Nephron progenitor cell (in vitro differentiated cells): ENCODE results near the gene LPCAT1.
A peak's percentile ranks its signal among the peaks of the same experiment; 100 is the strongest.

Experiments used
- DNase-seq: peaks from one replicate; pipeline ENCODE4 v3.0.0; 2021
- H3K27ac Mint-ChIP-seq: 2 replicates; pipeline ENCODE4 v1.8.0; 2021; ENCODE audit warnings: mild to moderate bottlenecking, moderate library complexity, mixed read lengths
- H3K27me3 Mint-ChIP-seq: 2 replicates; pipeline ENCODE4 v1.8.0; 2021; ENCODE audit warnings: mild to moderate bottlenecking, low read depth, mixed read lengths; ENCODE audit not compliant: poor library complexity
- H3K36me3 Mint-ChIP-seq: 2 replicates; pipeline ENCODE4 v1.8.0; 2021; ENCODE audit warnings: low read depth, mixed read lengths
- H3K4me1 Mint-ChIP-seq: 2 replicates; pipeline ENCODE4 v1.8.0; 2021; ENCODE audit warnings: mixed read lengths
- H3K4me3 Mint-ChIP-seq: 2 replicates; pipeline ENCODE4 v1.8.0; 2021; ENCODE audit warnings: mild to moderate bottlenecking, moderate library complexity, mixed read lengths
- H3K9me3 Mint-ChIP-seq: 2 replicates; pipeline ENCODE4 v1.8.0; 2021; ENCODE audit warnings: mild to moderate bottlenecking, moderate library complexity, mixed read lengths
- CTCF ChIP-seq: fragments of 200-600 bp; sonication (generic); IDR thresholded peaks from 2 replicates; pipeline ENCODE4 v1.5.0; 2021; ENCODE audit warnings: antibody characterized with exemption

The LPCAT1 gene

DNA sequence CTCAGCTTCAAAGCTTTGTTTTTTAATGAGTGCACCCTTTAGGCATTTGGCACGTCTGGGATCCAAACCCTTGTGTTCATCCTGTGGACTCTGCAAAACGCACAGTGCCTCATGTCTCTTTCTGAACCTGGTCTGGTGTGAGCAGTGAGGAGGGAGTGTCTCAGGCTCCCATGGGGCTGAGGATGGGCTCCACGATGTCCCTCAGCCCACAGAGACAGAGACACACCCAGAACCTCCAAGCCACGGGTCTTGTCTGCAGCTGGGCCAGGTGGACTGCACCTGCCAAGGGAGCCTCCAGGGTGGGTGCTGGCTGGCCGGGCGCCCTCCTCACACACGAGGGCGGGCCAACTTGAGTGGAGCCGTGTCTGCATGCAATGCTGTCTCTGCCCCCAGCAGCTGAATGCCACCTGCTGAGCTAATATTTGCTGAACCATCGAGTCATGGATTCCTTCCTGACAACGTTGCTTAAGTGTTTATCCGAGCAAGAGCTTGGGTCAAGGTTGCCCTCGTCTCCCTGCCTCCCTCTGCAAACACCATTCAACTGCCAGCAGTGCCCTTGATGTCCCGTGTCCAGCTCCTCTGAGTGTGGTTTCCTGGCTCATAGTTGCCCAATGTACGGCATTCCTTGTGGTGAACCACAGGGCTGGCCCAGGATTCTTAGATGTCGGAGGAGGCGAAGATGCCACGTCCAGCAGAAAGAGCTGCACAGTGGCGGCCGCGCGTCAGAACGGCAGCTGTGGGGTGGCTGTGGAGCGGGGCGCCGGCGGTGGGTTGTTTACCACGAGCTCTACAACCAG lies 31.4 kb upstream of the LPCAT1 start:
- no peak overlapping the region for H3K27ac Mint-ChIP-seq
- peaks cover 11% of the 10 kb centered on the region for H3K27me3 Mint-ChIP-seq
- DNase-seq, result no peak
- no peak overlapping the region for H3K4me3 Mint-ChIP-seq
- peaks cover 11% of the 10 kb centered on the region for H3K4me1 Mint-ChIP-seq
- TF ChIP-seq CTCF, result no peak
- peaks cover 3% of the 10 kb centered on the region for H3K9me3 Mint-ChIP-seq
- no peaks in the 10 kb centered on the region for H3K36me3 Mint-ChIP-seq

GRCh38 chr5:1554410-1554967 lies 30.7 kb upstream of the LPCAT1 start:
- Mint-ChIP-seq H3K4me1 (peaks cover 11% of the 10 kb centered on the region), H3K27ac (no peak overlapping the region), H3K4me3 (no peak overlapping the region), H3K9me3 (no peaks in the 10 kb centered on the region), H3K36me3 (no peaks in the 10 kb centered on the region), H3K27me3 (peaks cover 12% of the 10 kb centered on the region)
- no peak for DNase-seq
- no peak for TF ChIP-seq CTCF

GRCh38 chr5:1553539-1554409 lies 30.0 kb upstream of the LPCAT1 start:
- Mint-ChIP-seq H3K4me1 (peaks cover 11% of the 10 kb centered on the region), H3K9me3 (no peaks in the 10 kb centered on the region), H3K27ac (no peak overlapping the region), H3K4me3 (no peak overlapping the region), H3K27me3 (peaks cover 8% of the 10 kb centered on the region), H3K36me3 (no peaks in the 10 kb centered on the region)
- no peak for TF ChIP-seq CTCF
- no peak for DNase-seq

DNA sequence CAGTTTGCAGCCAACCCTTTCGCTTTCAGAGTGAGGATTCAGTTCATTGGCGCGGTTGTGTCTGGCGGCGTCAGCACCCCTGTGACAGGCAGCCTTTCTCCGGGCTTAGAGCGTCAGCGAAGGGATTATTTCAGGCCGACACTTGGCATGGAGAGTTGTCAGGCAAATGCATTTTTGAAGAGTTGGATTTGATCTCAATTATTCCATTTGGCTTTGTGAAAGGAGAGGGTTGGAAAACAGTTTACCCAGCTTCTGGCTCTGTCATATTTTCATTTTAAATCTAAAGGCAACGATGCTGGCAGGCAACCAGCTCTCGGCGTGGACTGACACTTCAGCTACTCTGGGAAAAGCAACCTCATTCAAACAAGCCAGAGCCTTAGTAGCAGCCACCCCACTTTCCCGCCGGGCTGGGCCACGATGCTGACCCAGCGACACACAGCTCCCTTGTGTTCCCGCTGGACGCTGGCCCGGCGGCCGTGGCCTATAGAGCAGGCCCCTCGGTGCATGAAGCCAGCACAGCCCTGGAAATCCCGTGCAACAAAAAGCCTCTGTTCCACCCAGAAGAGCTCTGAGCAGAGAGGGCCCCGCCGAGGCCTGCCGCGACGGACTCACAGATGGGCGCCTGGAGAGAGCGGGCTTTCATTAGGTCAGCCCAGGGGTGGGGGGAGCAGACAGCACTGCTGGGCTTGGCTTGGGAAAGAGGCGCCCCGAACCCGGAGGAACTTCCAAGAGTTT lies 28.9 kb upstream of the LPCAT1 start:
- no peaks in the 10 kb centered on the region for H3K9me3 Mint-ChIP-seq
- no peak for DNase-seq
- H3K27me3 Mint-ChIP-seq, result peaks cover 10% of the 10 kb centered on the region
- H3K4me3 Mint-ChIP-seq, result no peak overlapping the region
- no peaks in the 10 kb centered on the region for H3K36me3 Mint-ChIP-seq
- peaks cover 11% of the 10 kb centered on the region for H3K4me1 Mint-ChIP-seq
- no peak overlapping the region for H3K27ac Mint-ChIP-seq
- no peak for TF ChIP-seq CTCF

DNA sequence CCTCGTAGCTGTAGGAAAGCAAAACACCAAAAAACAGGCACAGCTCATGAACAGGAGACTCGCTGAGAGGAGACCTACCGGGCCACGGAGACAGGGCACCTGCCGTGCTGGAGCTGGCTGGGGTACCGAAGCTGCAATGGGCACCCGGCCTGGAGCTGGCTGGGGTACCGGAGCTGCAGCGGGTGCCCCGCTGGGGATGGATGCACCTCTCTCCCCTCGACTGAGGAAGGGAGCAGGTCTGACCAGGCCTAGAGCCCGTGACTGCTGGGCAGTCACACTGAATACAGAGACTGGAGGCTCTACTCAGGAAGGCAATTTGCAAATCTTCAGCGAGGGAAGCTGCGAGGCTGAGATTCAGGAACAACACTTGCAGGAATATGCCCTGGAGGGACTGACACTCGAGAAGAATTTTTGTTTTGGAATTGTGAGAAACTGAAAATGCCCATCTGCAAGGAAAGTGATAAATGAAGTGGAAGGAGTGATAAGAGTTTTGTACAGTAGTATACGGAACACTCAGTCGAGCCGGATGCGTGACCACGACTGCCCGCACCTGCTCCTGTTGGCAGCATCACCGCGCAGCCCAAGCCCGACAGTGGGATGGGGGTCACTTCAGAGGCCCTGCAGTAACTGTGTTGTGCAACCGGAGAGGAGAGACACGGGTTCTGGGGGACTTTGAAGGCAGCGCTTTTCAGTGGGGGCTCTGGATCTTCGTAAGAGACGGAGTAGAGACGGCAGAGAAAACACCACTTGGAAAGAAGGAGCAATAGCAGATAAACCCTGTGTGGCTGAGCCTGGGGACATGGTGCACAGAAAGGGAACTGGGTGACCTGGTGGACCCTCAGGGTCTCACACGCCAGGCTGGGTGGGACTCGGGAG lies 27.9 kb upstream of the LPCAT1 start:
- Mint-ChIP-seq H3K27ac (peak overlapping the region; percentile 72), H3K4me3 (no peak overlapping the region), H3K36me3 (no peaks in the 10 kb centered on the region), H3K9me3 (no peaks in the 10 kb centered on the region), H3K4me1 (peaks cover 11% of the 10 kb centered on the region), H3K27me3 (peaks cover 13% of the 10 kb centered on the region)
- no peak for TF ChIP-seq CTCF
- DNase-seq, result no peak
